ENCODE data around the gene COMMD7.
"Not testable (repeated sequence)": the region's sequence is repeated elsewhere in the genome, so short reads cannot be mapped to it uniquely, and the experiment has no call there.

Gene COMMD7

GRCh38 chr20:32729334-32729733 lies 13.9 kb downstream of the COMMD7 start:
- DNase-seq (ENCODE audit: low spot score), result not testable (repeated sequence)

- not testable (repeated sequence) for DNase-seq (ENCODE audit: low spot score)
These were observed 14.8 kb downstream of the COMMD7 start for GRCh38 chr20:32728435-32728834.

- DNase-seq (ENCODE audit: low spot score), result no peak
These were observed 15.6 kb downstream of the COMMD7 start for GRCh38 chr20:32727683-32728082.

GRCh38 chr20:32718749-32719348 lies 24.4 kb downstream of the COMMD7 start:
- no peak for DNase-seq (ENCODE audit: low spot score)

GRCh38 chr20:32711346-32711745 lies 31.9 kb downstream of the COMMD7 start:
- DNase-seq (ENCODE audit: low spot score), result no peak

- DNase-seq (ENCODE audit: low spot score), result no peak
These were observed 33.6 kb downstream of the COMMD7 start for GRCh38 chr20:32709632-32710121.

DNA sequence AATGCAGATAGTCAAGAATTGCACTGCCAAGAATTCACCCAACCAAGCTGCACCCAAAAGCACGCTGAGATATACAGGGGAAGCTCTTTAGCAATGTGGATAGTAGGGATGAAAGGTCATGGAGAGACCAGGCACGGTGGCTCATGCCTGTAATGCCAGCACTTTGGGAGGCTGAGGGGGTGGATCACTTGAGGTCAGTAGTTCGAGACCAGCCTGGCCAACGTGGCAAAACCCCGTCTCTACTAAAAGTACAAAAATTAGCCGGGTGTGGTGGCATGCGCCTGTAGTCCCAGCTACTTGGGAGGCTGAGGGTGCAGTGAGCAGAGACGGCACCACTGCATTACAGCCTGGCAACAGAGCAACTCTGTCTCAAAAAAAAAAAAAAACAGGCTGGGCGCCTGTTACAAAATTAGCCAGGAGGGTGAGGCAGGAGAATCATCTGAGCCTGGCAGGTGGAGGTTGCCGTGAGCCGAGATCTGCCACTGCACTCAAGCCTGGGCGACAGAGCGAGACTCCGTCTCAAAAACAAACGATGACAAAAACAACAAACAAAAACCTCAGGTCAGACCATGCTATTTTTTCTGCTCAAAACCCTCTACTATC lies 34.1 kb downstream of the COMMD7 start:
- DNase-seq (ENCODE audit: low spot score), result not testable (repeated sequence)

- DNase-seq (ENCODE audit: low spot score), result no peak
These were observed 35.3 kb downstream of the COMMD7 start for GRCh38 chr20:32707691-32708581.

- no peak for DNase-seq (ENCODE audit: low spot score)
These were observed 36.8 kb downstream of the COMMD7 start for GRCh38 chr20:32706486-32706885.

GRCh38 chr20:32702706-32703425 lies 40.4 kb downstream of the COMMD7 start:
- DNase-seq (ENCODE audit: low spot score), result no peak

GRCh38 chr20:32697608-32698007 lies 45.7 kb downstream of the COMMD7 start:
- DNase-seq (ENCODE audit: low spot score), result no peak

- no peak for DNase-seq (ENCODE audit: low spot score)
These were observed 48.2 kb downstream of the COMMD7 start for GRCh38 chr20:32695089-32695488.

- DNase-seq (ENCODE audit: low spot score), result not testable (repeated sequence)
These were observed 54.3 kb downstream of the COMMD7 start for GRCh38 chr20:32688966-32689365.

DNA sequence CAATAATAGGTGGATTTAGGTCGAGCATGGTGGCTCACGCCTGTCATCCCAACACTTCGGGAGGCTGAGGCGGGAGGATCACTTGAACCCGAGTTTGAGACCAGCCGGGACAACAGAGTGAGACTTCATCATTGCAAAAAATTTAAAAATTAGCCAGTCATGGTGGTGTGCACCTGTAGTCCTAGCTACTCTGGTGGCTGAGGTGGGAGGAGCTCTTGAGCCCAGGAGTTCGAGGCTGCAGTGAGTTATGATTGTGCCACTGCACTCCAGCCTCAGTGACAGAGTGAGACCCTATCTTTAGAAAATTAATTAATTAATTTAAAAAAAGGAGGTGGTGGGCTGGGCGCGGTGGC lies 56.1 kb downstream of the COMMD7 start:
- no peak for DNase-seq (ENCODE audit: low spot score)

GRCh38 chr20:32686530-32687179 lies 56.6 kb downstream of the COMMD7 start:
- no peak for DNase-seq (ENCODE audit: low spot score)

DNA sequence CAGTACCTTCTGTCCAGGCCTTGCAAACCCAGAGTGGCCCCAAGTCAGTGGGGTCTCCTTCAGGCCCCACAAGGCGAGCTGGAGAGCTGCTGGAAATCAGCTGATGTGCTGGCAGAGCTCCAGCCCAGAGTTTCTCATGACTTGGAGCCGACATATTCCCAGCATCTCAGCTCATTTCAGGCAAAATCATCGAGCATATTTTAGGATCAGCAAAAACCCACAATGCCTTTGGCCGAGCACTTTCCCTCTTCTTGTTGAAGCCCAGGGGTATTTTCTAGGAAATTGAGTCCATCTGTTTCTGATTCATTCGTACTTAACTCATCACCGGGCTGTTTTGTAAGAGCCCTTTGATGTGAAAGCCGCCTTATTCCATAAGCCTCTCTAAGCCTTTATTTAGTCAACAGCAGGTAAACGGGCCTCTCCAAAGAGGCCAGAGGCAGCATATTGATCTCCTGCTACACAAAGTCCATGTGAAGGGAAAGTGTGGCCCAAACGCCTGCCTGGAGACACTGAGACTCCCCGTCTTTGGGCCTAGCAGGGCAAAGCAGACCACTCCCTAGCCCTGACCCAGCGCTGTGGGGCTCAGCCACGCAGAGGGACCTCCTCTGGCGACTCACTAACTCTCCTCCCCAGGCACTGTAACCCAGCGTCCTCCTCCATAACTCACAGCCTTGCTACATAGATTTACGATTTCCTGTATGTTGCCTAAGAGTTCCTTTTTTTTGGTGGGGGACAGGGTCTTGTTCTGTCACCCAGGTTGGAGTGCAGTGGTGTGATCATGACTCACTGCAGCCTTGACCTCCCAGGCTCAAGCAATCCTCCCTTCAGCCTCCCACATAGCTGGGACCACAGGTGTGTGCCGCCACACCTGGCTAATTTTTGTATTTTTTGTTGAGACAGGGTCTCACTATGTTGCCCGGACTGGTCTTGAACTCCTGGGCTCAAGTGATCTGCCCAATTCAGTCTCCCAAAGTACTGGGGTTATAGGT lies 57.4 kb downstream of the COMMD7 start:
- no peak for DNase-seq (ENCODE audit: low spot score)

DNA sequence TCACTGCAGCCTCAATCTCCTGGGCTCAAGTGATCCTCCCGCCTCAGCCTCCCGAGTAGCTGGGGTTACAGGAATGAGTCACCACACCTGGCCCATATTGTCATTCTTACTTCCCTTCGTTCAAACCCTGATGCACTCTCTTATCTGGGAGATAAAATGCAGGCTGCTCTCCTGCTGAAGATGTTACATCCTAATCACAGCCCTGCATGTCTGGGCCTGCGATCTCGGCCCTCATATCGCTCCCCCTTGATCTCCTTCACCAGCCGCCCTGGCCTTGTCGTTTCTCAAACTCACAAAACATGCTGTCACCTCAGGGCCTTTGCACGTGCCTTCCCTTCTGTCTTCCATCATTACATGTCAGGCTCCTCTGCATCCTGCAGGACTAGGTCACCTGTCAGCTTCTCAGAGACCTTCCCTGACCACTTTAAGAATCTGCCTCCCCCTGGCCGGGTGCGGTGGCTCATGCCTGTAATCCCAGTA lies 60.7 kb downstream of the COMMD7 start:
- DNase-seq (ENCODE audit: low spot score), result no peak

GRCh38 chr20:32681175-32682084 lies 61.8 kb downstream of the COMMD7 start:
- peak; percentile 83 for DNase-seq (ENCODE audit: low spot score)

All from SK-N-DZ (cell line).